DOHH2 (cell line): ENCODE data around the gene ITPR1.

Experiments used
- H3F3A ChIP-seq: fragments of 200-600 bp; sonication (generic), shearing (Covaris generic); 2 replicates; pipeline ENCODE4 v1.6.0; 2016; ENCODE audit warnings: antibody characterized with exemption, mild to moderate bottlenecking; ENCODE audit not compliant: control insufficient read depth, insufficient read depth
- H3K27ac ChIP-seq: fragments of 200-600 bp; sonication (generic); 2 replicates; pipeline ENCODE4 v1.5.1; 2014; ENCODE audit warnings: low read depth, mild to moderate bottlenecking, low read length, moderate library complexity
- H3K27me3 ChIP-seq: fragments of 200-600 bp; sonication (generic); 2 replicates; pipeline ENCODE4 v1.6.1; 2014; ENCODE audit warnings: mild to moderate bottlenecking, low read length, mixed read lengths; ENCODE audit not compliant: control insufficient read depth
- H3K36me3 ChIP-seq: fragments of 200-600 bp; sonication (generic); 2 replicates; pipeline ENCODE4 v1.6.1; 2014; ENCODE audit warnings: mild to moderate bottlenecking, low read length, moderate library complexity, mixed read lengths; ENCODE audit not compliant: control insufficient read depth
- H3K4me1 ChIP-seq: fragments of 200-600 bp; sonication (generic); 2 replicates; pipeline ENCODE4 v1.6.1; 2014; ENCODE audit warnings: mild to moderate bottlenecking, low read length, mixed read lengths; ENCODE audit not compliant: control insufficient read depth
- H3K4me2 ChIP-seq: fragments of 200-600 bp; sonication (generic); 2 replicates; pipeline ENCODE4 v1.6.0; 2014; ENCODE audit warnings: mild to moderate bottlenecking, low read length, moderate library complexity
- H3K4me3 ChIP-seq: fragments of 200-600 bp; sonication (generic); 2 replicates; pipeline ENCODE4 v1.5.1; 2014; ENCODE audit warnings: mild to moderate bottlenecking, low read length, mixed read lengths
- H3K79me2 ChIP-seq: fragments of 200-600 bp; sonication (generic); 2 replicates; pipeline ENCODE4 v1.6.1; 2014; ENCODE audit warnings: mild to moderate bottlenecking, low read length, mixed read lengths; ENCODE audit not compliant: control insufficient read depth
- H3K9me2 ChIP-seq: fragments of 200-600 bp; sonication (generic); replicated peaks from 2 replicates; pipeline ENCODE4 v1.6.1; 2014; ENCODE audit warnings: mild to moderate bottlenecking, low read length, mixed read lengths; ENCODE audit not compliant: control insufficient read depth
- H3K9me3 ChIP-seq: fragments of 200-600 bp; sonication (generic); 2 replicates; pipeline ENCODE4 v1.6.1; 2014; ENCODE audit warnings: antibody characterized with exemption, low read length, mixed read lengths; ENCODE audit not compliant: control insufficient read depth, insufficient read depth
- H4K20me1 ChIP-seq: fragments of 200-600 bp; sonication (generic); 2 replicates; pipeline ENCODE4 v1.6.0; 2014; ENCODE audit warnings: low read depth, mild to moderate bottlenecking, antibody characterized with exemption, low read length, moderate library complexity; ENCODE audit not compliant: control insufficient read depth, insufficient read depth
- EZH2phosphoT487 ChIP-seq: fragments of 200-600 bp; sonication (generic); IDR thresholded peaks from 2 replicates; pipeline ENCODE4 v1.6.1; 2017; ENCODE audit warnings: borderline replicate concordance, mild to moderate bottlenecking, antibody characterized with exemption, low read length, moderate library complexity, mixed read lengths
- TF ChIP-seq, protein P1 (sequence below): fragments of 200-600 bp; sonication (generic); IDR thresholded peaks from one replicate; pipeline ENCODE4 v1.5.1; 2014; ENCODE audit warnings: antibody characterized with exemption, mild to moderate bottlenecking, low read depth, low read length; ENCODE audit not compliant: poor library complexity, severe bottlenecking

ITPR1 gene

DNA sequence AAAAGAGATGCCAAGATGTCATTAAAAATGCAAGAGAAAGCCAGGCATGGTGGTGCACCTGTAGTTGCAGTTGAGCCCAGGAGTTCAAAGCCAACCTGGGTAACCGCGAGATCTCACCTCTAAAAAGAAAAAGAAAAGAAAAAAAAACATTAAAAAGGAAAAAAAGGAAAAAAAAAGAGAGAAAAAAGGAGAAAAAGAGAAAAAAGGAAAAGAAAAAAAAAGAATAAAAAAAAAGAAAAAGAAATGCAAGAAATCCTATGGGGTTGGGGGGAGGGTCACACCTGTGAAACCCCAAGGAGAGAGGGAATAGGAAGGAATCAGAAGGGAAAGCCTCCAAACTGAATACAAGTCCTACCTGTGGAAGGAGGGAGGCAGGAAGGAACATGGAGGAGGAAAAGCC lies 20.8 kb upstream of the ITPR1 start:
- no peaks in the 10 kb centered on the region for H3K9me2 ChIP-seq
- H3K4me2 ChIP-seq: no peak overlapping the region
- no peak overlapping the region for H3K4me3 ChIP-seq
- no peak for TF ChIP-seq EZH2phosphoT487
- TF ChIP-seq, protein P1, sequence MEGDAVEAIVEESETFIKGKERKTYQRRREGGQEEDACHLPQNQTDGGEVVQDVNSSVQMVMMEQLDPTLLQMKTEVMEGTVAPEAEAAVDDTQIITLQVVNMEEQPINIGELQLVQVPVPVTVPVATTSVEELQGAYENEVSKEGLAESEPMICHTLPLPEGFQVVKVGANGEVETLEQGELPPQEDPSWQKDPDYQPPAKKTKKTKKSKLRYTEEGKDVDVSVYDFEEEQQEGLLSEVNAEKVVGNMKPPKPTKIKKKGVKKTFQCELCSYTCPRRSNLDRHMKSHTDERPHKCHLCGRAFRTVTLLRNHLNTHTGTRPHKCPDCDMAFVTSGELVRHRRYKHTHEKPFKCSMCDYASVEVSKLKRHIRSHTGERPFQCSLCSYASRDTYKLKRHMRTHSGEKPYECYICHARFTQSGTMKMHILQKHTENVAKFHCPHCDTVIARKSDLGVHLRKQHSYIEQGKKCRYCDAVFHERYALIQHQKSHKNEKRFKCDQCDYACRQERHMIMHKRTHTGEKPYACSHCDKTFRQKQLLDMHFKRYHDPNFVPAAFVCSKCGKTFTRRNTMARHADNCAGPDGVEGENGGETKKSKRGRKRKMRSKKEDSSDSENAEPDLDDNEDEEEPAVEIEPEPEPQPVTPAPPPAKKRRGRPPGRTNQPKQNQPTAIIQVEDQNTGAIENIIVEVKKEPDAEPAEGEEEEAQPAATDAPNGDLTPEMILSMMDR: no peak
- H3K79me2 ChIP-seq: no peaks in the 10 kb centered on the region
- H3K27ac ChIP-seq: no peak overlapping the region
- peaks cover 7% of the 10 kb centered on the region; the same call in 1 of the 2 replicates for H3K9me3 ChIP-seq
- H3K4me1 ChIP-seq: peaks cover 30% of the 10 kb centered on the region
- no peaks in the 10 kb centered on the region for H4K20me1 ChIP-seq
- H3F3A ChIP-seq: peaks cover 6% of the 10 kb centered on the region
- H3K36me3 ChIP-seq: no peaks in the 10 kb centered on the region
- no peaks in the 10 kb centered on the region for H3K27me3 ChIP-seq

DNA sequence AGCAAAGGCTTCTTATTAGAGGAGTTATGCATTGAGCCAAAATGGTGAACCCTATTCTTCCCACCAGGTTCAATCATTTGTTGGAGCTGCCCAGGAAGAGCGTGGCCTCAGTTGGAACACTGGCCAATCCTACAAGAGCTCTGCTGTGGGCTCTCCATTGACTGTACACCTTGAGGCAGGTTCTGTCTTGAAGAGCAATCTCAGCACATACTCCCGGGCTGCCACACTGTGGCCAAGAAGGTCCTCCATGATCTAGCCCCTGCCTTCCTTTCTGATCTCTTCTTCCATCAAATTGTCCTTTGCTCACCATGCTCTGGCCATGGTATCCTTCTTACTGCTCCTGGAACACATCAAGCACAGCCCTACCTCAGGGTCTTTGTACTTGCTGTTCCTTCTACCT lies 20.4 kb upstream of the ITPR1 start:
- H3K4me3 ChIP-seq: no peak overlapping the region
- peaks cover 6% of the 10 kb centered on the region for H3F3A ChIP-seq
- no peaks in the 10 kb centered on the region for H3K36me3 ChIP-seq
- no peaks in the 10 kb centered on the region for H3K79me2 ChIP-seq
- H3K9me2 ChIP-seq: no peaks in the 10 kb centered on the region
- H3K9me3 ChIP-seq: peaks cover 7% of the 10 kb centered on the region; the same call in 1 of the 2 replicates
- H3K4me2 ChIP-seq: no peak overlapping the region
- H3K4me1 ChIP-seq: peaks cover 27% of the 10 kb centered on the region
- H3K27ac ChIP-seq: no peak overlapping the region
- TF ChIP-seq EZH2phosphoT487: no peak
- TF ChIP-seq, protein P1: no peak
- H4K20me1 ChIP-seq: no peaks in the 10 kb centered on the region
- no peaks in the 10 kb centered on the region for H3K27me3 ChIP-seq

DNA sequence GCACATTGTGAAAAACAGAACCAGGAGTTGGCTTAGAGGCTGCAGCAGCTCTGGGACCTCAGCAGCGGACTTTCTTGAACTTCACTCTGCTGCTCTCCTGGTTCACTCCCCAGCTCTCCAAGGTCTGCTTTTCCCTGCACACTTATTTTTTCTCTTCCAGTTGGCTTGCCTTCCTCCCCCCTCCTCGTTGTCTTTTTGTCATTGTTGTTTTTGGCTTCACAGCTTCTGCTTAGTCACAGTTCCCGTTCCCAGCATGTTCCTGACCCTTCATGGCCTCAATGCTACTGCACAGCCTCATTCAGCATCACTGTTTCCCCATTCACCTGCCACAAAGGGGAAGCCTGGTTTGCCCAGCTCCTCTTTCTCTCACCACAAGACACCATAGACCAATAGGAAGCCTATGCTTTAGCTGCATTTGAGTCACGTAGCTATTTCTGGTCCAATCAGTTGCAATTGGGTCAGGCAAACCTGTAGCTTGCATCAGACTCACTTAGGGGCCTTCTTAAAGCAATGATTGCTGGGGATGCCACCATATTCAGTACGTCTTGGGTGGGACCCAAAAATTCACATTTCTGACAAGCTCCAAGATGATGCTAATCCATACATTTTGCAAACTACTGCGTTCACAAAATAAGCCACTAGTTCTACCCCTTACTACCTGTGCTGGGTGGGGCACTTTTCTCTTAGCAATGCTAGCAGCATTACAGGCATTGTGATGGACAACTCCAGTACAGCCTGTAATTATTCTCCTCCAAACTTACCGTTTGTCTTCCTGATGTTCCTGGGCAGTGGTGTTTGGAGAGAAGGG lies 18.3 kb upstream of the ITPR1 start:
- H3K4me1 ChIP-seq: peaks cover 27% of the 10 kb centered on the region
- no peaks in the 10 kb centered on the region for H3K36me3 ChIP-seq
- H4K20me1 ChIP-seq: no peaks in the 10 kb centered on the region
- peaks cover 6% of the 10 kb centered on the region for H3F3A ChIP-seq
- no peaks in the 10 kb centered on the region for H3K79me2 ChIP-seq
- TF ChIP-seq EZH2phosphoT487: no peak
- TF ChIP-seq, protein P1: no peak
- H3K4me2 ChIP-seq: peak overlapping the region; percentile 9; the same call in 1 of the 2 replicates
- H3K9me2 ChIP-seq: no peaks in the 10 kb centered on the region
- no peaks in the 10 kb centered on the region for H3K27me3 ChIP-seq
- H3K4me3 ChIP-seq: no peak overlapping the region
- H3K9me3 ChIP-seq: peaks cover 7% of the 10 kb centered on the region; the same call in 1 of the 2 replicates
- 0 out of 2 replicates have a peak overlapping the region, but pooled peaks have one; percentile 31 for H3K27ac ChIP-seq
